ENCODE data around the gene METRN.

GRCh38 chr16:764848-765487, 50.0 kb downstream of the METRN start:
- TF ChIP-seq GATA3 (IDR thresholded peaks at IDR 0.05; ENCODE audit: low read depth, low read length) (no peak), GATA2 (IDR thresholded peaks at IDR 0.05; ENCODE audit: low read depth, low read length) (no peak)

All from SH-SY5Y (cell line).